H1 (cell line): ENCODE measurements around the gene MOGAT3. TPM values are rescaled to one million over a fixed set of nuclear protein-coding genes. Genes with fewer than 3 reads are reported as not detected.

Experiments used
- CTCF ChIA-PET: fragments of 300-600 bp; sonication (Branson Sonifier 250); formaldehyde crosslinking; loops from one replicate; lab custom pipeline; 2021; ENCODE audit not compliant: partially characterized antibody; lab: Charles Lee
- POLR2A ChIA-PET: fragments of 300-600 bp; sonication (Branson Sonifier 250); formaldehyde crosslinking; loops from one replicate; lab custom pipeline; 2021; ENCODE audit warnings: inconsistent platforms; ENCODE audit not compliant: partially characterized antibody; lab: Charles Lee
- DNase-seq, 2 experiments: peaks; one replicate each; pipeline versions ENCODE4 v3.0.0 to v3.0.0-alpha.2; 2010 to 2022; ENCODE audit warnings: low spot score in 2 of 2, low read depth in 1 of 2, mixed read lengths in 1 of 2
- FAIRE-seq: peaks from 2 replicates; lab custom pipeline; 2011; peaks lifted over from hg19 to GRCh38; lab: Jason Lieb, UNC
- H2AFZ ChIP-seq: 2 replicates; pipeline ENCODE4 v1.8.1; 2012; ENCODE audit warnings: low read length, inconsistent platforms
- H2AK5ac ChIP-seq: 2 replicates; pipeline ENCODE4 v1.6.1; 2013; ENCODE audit warnings: low read depth, low read length
- H2BK120ac ChIP-seq: replicated peaks from 2 replicates; pipeline ENCODE3; 2013; ENCODE audit warnings: low read depth, low read length, inconsistent platforms
- H2BK12ac ChIP-seq: 2 replicates; pipeline ENCODE4 v1.6.1; 2013; ENCODE audit warnings: low read depth, low read length
- H2BK15ac ChIP-seq: 2 replicates; pipeline ENCODE4 v1.6.1; 2013; ENCODE audit warnings: low read length
- H2BK20ac ChIP-seq: 2 replicates; pipeline ENCODE4 v1.6.1; 2013; ENCODE audit warnings: low read length
- H2BK5ac ChIP-seq: 2 replicates; pipeline ENCODE4 v1.6.1; 2013; ENCODE audit warnings: low read depth, low read length
- H3K14ac ChIP-seq: 2 replicates; pipeline ENCODE4 v1.6.1; 2013; ENCODE audit warnings: inconsistent platforms; ENCODE audit not compliant: insufficient read length
- H3K18ac ChIP-seq: 2 replicates; pipeline ENCODE4 v1.6.1; 2013; ENCODE audit warnings: low read length; ENCODE audit errors: extremely low read depth
- H3K23ac ChIP-seq: 2 replicates; pipeline ENCODE4 v1.6.1; 2013; ENCODE audit warnings: inconsistent platforms; ENCODE audit not compliant: insufficient read length
- H3K23me2 ChIP-seq: 2 replicates; pipeline ENCODE4 v1.6.1; 2013; ENCODE audit warnings: low read depth, low read length
- H3K27ac ChIP-seq: 2 replicates; pipeline ENCODE4 v1.6.1; 2011; ENCODE audit warnings: low read depth, low read length, inconsistent platforms
- H3K27me3 ChIP-seq, 4 experiments: replicated peaks in 1 of 4; 1 replicate in 1 of 4; 2 replicates in 3 of 4; pipeline versions ENCODE4 v1.6.1 to v1.8.1; 2011 to 2013; ENCODE audit warnings: low read length in 3 of 4, mild to moderate bottlenecking in 3 of 4, inconsistent platforms in 2 of 4, mixed read lengths in 2 of 4, moderate library complexity in 1 of 4; ENCODE audit not compliant: control insufficient read depth in 3 of 4, insufficient read depth in 3 of 4; ENCODE audit errors: extremely low read depth in 1 of 4
- H3K36me3 ChIP-seq, 4 experiments: 2 replicates each; pipeline versions ENCODE4 v1.6.1 to v1.8.1; 2011 to 2013; ENCODE audit warnings: mild to moderate bottlenecking in 4 of 4, low read length in 3 of 4, moderate library complexity in 2 of 4, control low read depth in 1 of 4, inconsistent platforms in 1 of 4; ENCODE audit not compliant: insufficient read depth in 4 of 4, control insufficient read depth in 2 of 4
- H3K4ac ChIP-seq: replicated peaks from 2 replicates; pipeline ENCODE3; 2013; ENCODE audit warnings: low read length, low read depth, mixed read lengths, inconsistent platforms; ENCODE audit not compliant: insufficient read length
- H3K4me1 ChIP-seq, 4 experiments: replicated peaks in 1 of 4; 1 replicate in 1 of 4; 2 replicates in 3 of 4; pipeline versions ENCODE4 v1.6.1 to v1.8.1; 2011 to 2013; ENCODE audit warnings: low read length in 3 of 4, inconsistent platforms in 2 of 4, mixed read lengths in 1 of 4; ENCODE audit not compliant: insufficient read depth in 4 of 4, control insufficient read depth in 3 of 4
- H3K4me2 ChIP-seq, 2 experiments: 2 replicates each; pipeline versions ENCODE4 v1.6.1 to v1.8.1; 2011 to 2013; ENCODE audit warnings: low read depth in 2 of 2, low read length in 2 of 2, control low read depth in 1 of 2, inconsistent platforms in 1 of 2, mild to moderate bottlenecking in 1 of 2; ENCODE audit not compliant: insufficient read depth in 1 of 2
- H3K4me3 ChIP-seq, 4 experiments: fragments of 200-600, 300-600 bp in 1 of 4; sonication (generic), shearing (Covaris generic), sonication (Bioruptor Twin) in 1 of 4; 2 replicates each; pipeline versions ENCODE4 v1.5.1 to v1.8.1; 2011 to 2016; ENCODE audit warnings: low read length in 4 of 4, low read depth in 3 of 4, control low read depth in 2 of 4, inconsistent platforms in 2 of 4, mild to moderate bottlenecking in 2 of 4, mixed read lengths in 1 of 4, moderate library complexity in 1 of 4; ENCODE audit not compliant: insufficient read depth in 2 of 4; ENCODE audit errors: extremely low read depth in 1 of 4
- H3K56ac ChIP-seq: replicated peaks from 2 replicates; pipeline ENCODE3; 2013; ENCODE audit warnings: low read depth, mild to moderate bottlenecking, mixed read lengths, low read length, inconsistent platforms; ENCODE audit not compliant: insufficient read length
- H3K79me1 ChIP-seq: 2 replicates; pipeline ENCODE4 v1.6.1; 2013; ENCODE audit warnings: low read depth, low read length, control low read depth
- H3K79me2 ChIP-seq, 2 experiments: 2 replicates each; pipeline versions ENCODE4 v1.6.1 to v1.8.1; 2012 to 2013; ENCODE audit warnings: low read length in 2 of 2, mild to moderate bottlenecking in 2 of 2, inconsistent platforms in 1 of 2; ENCODE audit not compliant: insufficient read depth in 2 of 2, control insufficient read depth in 1 of 2
- H3K9ac ChIP-seq, 4 experiments: replicated peaks in 1 of 4; 1 replicate in 1 of 4; 2 replicates in 3 of 4; pipeline versions ENCODE4 v1.6.1 to v1.8.1; 2011 to 2013; ENCODE audit warnings: low read depth in 3 of 4, low read length in 3 of 4, control low read depth in 2 of 4, mild to moderate bottlenecking in 2 of 4, moderate library complexity in 2 of 4, inconsistent platforms in 1 of 4; ENCODE audit errors: extremely low read depth in 1 of 4
- H3K9me3 ChIP-seq, 2 experiments: 2 replicates each; pipeline versions ENCODE4 v1.6.1 to v1.8.1; 2012 to 2013; ENCODE audit warnings: mild to moderate bottlenecking in 2 of 2, moderate library complexity in 2 of 2, control low read depth in 1 of 2, inconsistent platforms in 1 of 2, low read depth in 1 of 2, low read length in 1 of 2, mixed read lengths in 1 of 2; ENCODE audit not compliant: insufficient read depth in 2 of 2
- H4K20me1 ChIP-seq, 2 experiments: replicated peaks in 1 of 2; 2 replicates each; pipeline versions ENCODE3 to v1.8.1; 2011 to 2013; ENCODE audit warnings: inconsistent platforms in 2 of 2, low read length in 2 of 2, mild to moderate bottlenecking in 1 of 2; ENCODE audit not compliant: insufficient read depth in 2 of 2, control insufficient read depth in 1 of 2
- H4K5ac ChIP-seq: 2 replicates; pipeline ENCODE4 v1.6.1; 2013; ENCODE audit warnings: low read length, low read depth, mixed read lengths, inconsistent platforms; ENCODE audit not compliant: insufficient read length
- H4K8ac ChIP-seq: 2 replicates; pipeline ENCODE4 v1.8.0; 2013; ENCODE audit warnings: mild to moderate bottlenecking, moderate library complexity, low read length, inconsistent platforms; ENCODE audit not compliant: insufficient read depth; ENCODE audit errors: extremely low read depth
- H4K91ac ChIP-seq: replicated peaks from 2 replicates; pipeline ENCODE3; 2013; ENCODE audit warnings: low read length, mixed read lengths, inconsistent platforms; ENCODE audit not compliant: insufficient read length
- ATF3 ChIP-seq: IDR thresholded peaks from 2 replicates; pipeline ENCODE4 v1.6.1; 2011; ENCODE audit warnings: low read depth, mild to moderate bottlenecking, low read length; ENCODE audit not compliant: insufficient read depth
- CTCF ChIP-seq, 3 experiments: IDR thresholded peaks; 1 replicate in 2 of 3; 2 replicates in 1 of 3; pipeline versions ENCODE4 v1.5.1 to v1.6.1; 2011; ENCODE audit warnings: low read length in 3 of 3, mild to moderate bottlenecking in 3 of 3, inconsistent platforms in 2 of 3, low read depth in 1 of 3, moderate library complexity in 1 of 3; ENCODE audit not compliant: insufficient read depth in 1 of 3; ENCODE audit errors: control extremely low read depth in 1 of 3
- EGR1 ChIP-seq: IDR thresholded peaks from 2 replicates; pipeline ENCODE4 v1.6.1; 2011; ENCODE audit warnings: low read depth, low read length, borderline replicate concordance
- MAFK ChIP-seq: IDR thresholded peaks from 2 replicates; pipeline ENCODE4 v1.6.1; 2012; ENCODE audit warnings: low read depth, mild to moderate bottlenecking, improper control_type of control experiment, low read length
- PHF8 ChIP-seq: fragments of 200-600 bp; sonication (generic); conservative IDR thresholded peaks from 2 replicates; pipeline ENCODE4 v1.7.1; 2012; ENCODE audit warnings: low read depth, mild to moderate bottlenecking, inconsistent platforms, low read length, moderate library complexity
- RBBP5 ChIP-seq: IDR thresholded peaks from 2 replicates; pipeline ENCODE4 v1.7.1; 2012; ENCODE audit warnings: low read depth, mild to moderate bottlenecking, inconsistent platforms, low read length, moderate library complexity, borderline replicate concordance
- SIRT6 ChIP-seq: IDR thresholded peaks from one replicate; pipeline ENCODE4 v1.7.1; 2012; ENCODE audit warnings: low read length, inconsistent platforms
- TEAD4 ChIP-seq: IDR thresholded peaks from 2 replicates; pipeline ENCODE4 v1.6.1; 2012; ENCODE audit warnings: low read depth, low read length, inconsistent platforms, mixed read lengths
- WGBS, 2 experiments: shearing (Covaris generic) in 1 of 2; methylation state at CpG; one replicate each; pipeline versions ENCODE4 v1.1.6 to v1.1.7; 2013 to 2015; ENCODE audit warnings: low lambda C conversion rate in 2 of 2, mixed read lengths in 2 of 2, inconsistent platforms in 1 of 2, low coverage in 1 of 2, missing lambda C conversion rate in 1 of 2; ENCODE audit not compliant: insufficient replicate concordance in 2 of 2, insufficient coverage in 1 of 2, insufficient read length in 1 of 2; ENCODE audit errors: extremely low coverage in 1 of 2, missing lambda C conversion rate in 1 of 2; 5-methylcytosine and 5-hydroxymethylcytosine counted together
- polyA plus RNA-seq, 7 experiments: library from polyadenylated mRNA; depleted of rRNA in 3 of 7; stranded (reverse) in 5 of 7; unstranded in 2 of 7; fragments of >200 nt in 5 of 7; fragments of 200-250 nt in 2 of 7; gene quantifications; 1 replicate in 5 of 7; 2 replicates in 1 of 7; 4 replicates in 1 of 7; pipeline versions ENCODE4 v1.2.1 to v1.2.3, GENCODE V29; 2011 to 2013; ENCODE audit warnings: missing spikeins in 2 of 7, mixed read lengths in 2 of 7
- total RNA-seq: library from RNA; stranded (reverse); fragmentation: NEBNext Ultra II Directional; extraction: Animal tissue kit (Norgen Biotek cat#: 25700); gene quantifications from 2 replicates; pipeline ENCODE4 v1.2.1, GENCODE V29; 2021

Gene MOGAT3
- total and polyA plus RNA-seq, 2 of the 8 experiments (the other 6 are each of a cell fraction or from before 2014, with no cell fraction given) = 0.21 to 0.82 TPM

GRCh38 chr7:101241443-101242349 lies 40.9 kb upstream of the MOGAT3 start:
- Histone ChIP-seq H3K4me1 (peaks cover 0 to 9% (median 4%) of the 10 kb centered on the region in 4 experiments; a peak in 5 of 7 replicates), H3K27ac (no peak overlapping the region), H3K79me2 (peaks cover 0 to 23% of the 10 kb centered on the region in 2 experiments; a peak in 1 of 4 replicates), H2BK15ac (no peak overlapping the region), H3K23me2 (peaks cover 9% of the 10 kb centered on the region), H2BK20ac (no peak overlapping the region), H2AK5ac (no peak overlapping the region), H2BK120ac (no peak overlapping the region), H3K27me3 (no peaks in the 10 kb centered on the region), H3K4ac (no peak overlapping the region), H3K56ac (no peak overlapping the region), H4K5ac (no peak overlapping the region), H3K4me2 (no peak overlapping the region), H3K18ac (no peak overlapping the region), H3K14ac (no peak overlapping the region), H3K23ac (no peak overlapping the region), H4K91ac (no peak overlapping the region), H2AFZ (no peak overlapping the region), H3K9me3 (no peaks in the 10 kb centered on the region), H3K4me3 (no peak overlapping the region), H2BK5ac (no peak overlapping the region), H3K79me1 (peaks cover 6% of the 10 kb centered on the region; the same call in 1 of the 2 replicates), H2BK12ac (no peak overlapping the region), H3K9ac (no peak overlapping the region), H4K8ac (no peak overlapping the region), H3K36me3 (peaks cover 0 to 4% (median 0%) of the 10 kb centered on the region in 4 experiments; a peak in 3 of 8 replicates), H4K20me1 (peaks cover 0 to 12% of the 10 kb centered on the region in 2 experiments)
- DNase-seq = no peak
- no peak for FAIRE-seq
- ChIA-PET CTCF (interaction anchor here (0.6 to 8.2 kb wide), 7 partner anchors 19 to 320 kb away, joined by 3 to 79 read pairs (median 4); partner anchors contain the start of genes PLOD3 and ZNHIT1), POLR2A (interaction anchor here (1.3 to 1.6 kb wide), 2 partner anchors 12 to 24 kb away, joined by 3 to 4 read pairs; partner anchors contain the start of gene ZNHIT1)
- 97% methylated on average over 14 of the region's 16 CpGs; no CpG with 5 or more reads in 1 of the 2 experiments for WGBS, 2 experiments
- TF ChIP-seq EGR1 = no peak
- TF ChIP-seq ATF3 = no peak
- TF ChIP-seq PHF8 = no peak
- TF ChIP-seq TEAD4 = no peak
- TF ChIP-seq CTCF (IDR thresholded peaks at IDR 0.05; ENCODE audit: control extremely low read depth in 1 of 3, insufficient read depth in 1 of 3, low read depth in 1 of 3, low read length in 3 of 3) = no peak
- no peak for TF ChIP-seq MAFK
- TF ChIP-seq SIRT6 = no peak
- no peak for TF ChIP-seq RBBP5
